Measurements from ENCODE around the gene CTNNA1. TPM values are rescaled to one million over a fixed set of nuclear protein-coding genes. Genes with fewer than 3 reads are reported as not detected.

Gene CTNNA1
- total RNA-seq, 1 experiment from 2014 or later = 392 TPM

GRCh38 chr5:138819081-138819480, 65.9 kb downstream of the CTNNA1 start:
- H3K36me3 Mint-ChIP-seq (ENCODE audit: insufficient read depth, unreplicated experiment) = peaks cover 53% of the 10 kb centered on the region
- ChIA-PET CTCF (no interaction called here), POLR2A (no interaction called here)
- H3K4me1 Mint-ChIP-seq (ENCODE audit: low read depth, unreplicated experiment) = peaks cover 36% of the 10 kb centered on the region
- intact Hi-C loops (cut with micrococcal nuclease; ENCODE audit: unreplicated experiment) = no loop called here
- H3K9me3 Mint-ChIP-seq (ENCODE audit: unreplicated experiment) = no peaks in the 10 kb centered on the region
- no peak overlapping the region for H3K4me3 Mint-ChIP-seq (ENCODE audit: unreplicated experiment)
- TF ChIP-seq, protein P1, sequence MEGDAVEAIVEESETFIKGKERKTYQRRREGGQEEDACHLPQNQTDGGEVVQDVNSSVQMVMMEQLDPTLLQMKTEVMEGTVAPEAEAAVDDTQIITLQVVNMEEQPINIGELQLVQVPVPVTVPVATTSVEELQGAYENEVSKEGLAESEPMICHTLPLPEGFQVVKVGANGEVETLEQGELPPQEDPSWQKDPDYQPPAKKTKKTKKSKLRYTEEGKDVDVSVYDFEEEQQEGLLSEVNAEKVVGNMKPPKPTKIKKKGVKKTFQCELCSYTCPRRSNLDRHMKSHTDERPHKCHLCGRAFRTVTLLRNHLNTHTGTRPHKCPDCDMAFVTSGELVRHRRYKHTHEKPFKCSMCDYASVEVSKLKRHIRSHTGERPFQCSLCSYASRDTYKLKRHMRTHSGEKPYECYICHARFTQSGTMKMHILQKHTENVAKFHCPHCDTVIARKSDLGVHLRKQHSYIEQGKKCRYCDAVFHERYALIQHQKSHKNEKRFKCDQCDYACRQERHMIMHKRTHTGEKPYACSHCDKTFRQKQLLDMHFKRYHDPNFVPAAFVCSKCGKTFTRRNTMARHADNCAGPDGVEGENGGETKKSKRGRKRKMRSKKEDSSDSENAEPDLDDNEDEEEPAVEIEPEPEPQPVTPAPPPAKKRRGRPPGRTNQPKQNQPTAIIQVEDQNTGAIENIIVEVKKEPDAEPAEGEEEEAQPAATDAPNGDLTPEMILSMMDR (IDR thresholded peaks at IDR 0.05; ENCODE audit: insufficient read depth in 1 of 2, low read depth in 1 of 2, low read length in 1 of 2, severe bottlenecking in 1 of 2, unreplicated experiment in 1 of 2) = no peak
- no TSS peak for BruUV-seq (replicated peaks)
- H3K9me3 ChIP-seq = no peaks in the 10 kb centered on the region
- no peaks in the 10 kb centered on the region for H3K27me3 ChIP-seq (replicated peaks; ENCODE audit: control insufficient read depth, insufficient read depth, low read length)
- no peak overlapping the region for H3K4me3 ChIP-seq (ENCODE audit: low read depth, low read length)
- H3K36me3 ChIP-seq (ENCODE audit: control insufficient read depth, insufficient read depth, low read length) = peaks cover 1% of the 10 kb centered on the region
- no peaks in the 10 kb centered on the region for H3K27me3 Mint-ChIP-seq (ENCODE audit: insufficient read depth, unreplicated experiment)
- peaks cover 12% of the 10 kb centered on the region for H3K4me1 ChIP-seq
- no peak overlapping the region for H3K27ac Mint-ChIP-seq (ENCODE audit: unreplicated experiment)
- no peak for DNase-seq

DNA sequence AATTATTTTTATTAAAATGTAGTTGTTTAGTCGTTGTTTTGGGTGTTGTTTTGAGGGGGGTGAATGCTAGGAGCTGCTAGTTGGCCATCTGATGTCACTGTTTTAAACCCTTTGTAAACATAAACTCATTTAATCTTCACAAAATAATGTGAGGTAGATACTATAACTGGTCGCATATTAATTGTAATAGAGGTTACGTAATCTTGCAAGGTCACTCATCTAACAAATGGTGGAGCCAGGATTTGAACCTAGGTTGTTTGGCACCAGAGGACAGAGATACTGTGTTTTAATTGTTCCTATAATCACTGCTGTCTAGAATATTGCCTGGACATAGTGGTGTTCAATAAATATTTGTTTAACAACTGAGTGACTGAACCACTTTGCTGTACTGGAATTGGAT, 67.5 kb downstream of the CTNNA1 start:
- TF ChIP-seq, protein P1 (IDR thresholded peaks at IDR 0.05; ENCODE audit: insufficient read depth in 1 of 2, low read depth in 1 of 2, low read length in 1 of 2, severe bottlenecking in 1 of 2, unreplicated experiment in 1 of 2) = no peak
- no peak for DNase-seq
- ChIA-PET CTCF (no interaction called here), POLR2A (no interaction called here)
- no peak overlapping the region for H3K4me3 Mint-ChIP-seq (ENCODE audit: unreplicated experiment)
- intact Hi-C loops (cut with micrococcal nuclease; ENCODE audit: unreplicated experiment) = no loop called here
- peaks cover 34% of the 10 kb centered on the region for H3K4me1 Mint-ChIP-seq (ENCODE audit: low read depth, unreplicated experiment)
- H3K27ac Mint-ChIP-seq (ENCODE audit: unreplicated experiment) = no peak overlapping the region
- no TSS peak for BruUV-seq (replicated peaks)
- no peak overlapping the region for H3K4me3 ChIP-seq (ENCODE audit: low read depth, low read length)
- H3K27me3 Mint-ChIP-seq (ENCODE audit: insufficient read depth, unreplicated experiment) = no peaks in the 10 kb centered on the region
- no peaks in the 10 kb centered on the region for H3K9me3 ChIP-seq
- peaks cover 12% of the 10 kb centered on the region for H3K4me1 ChIP-seq
- H3K9me3 Mint-ChIP-seq (ENCODE audit: unreplicated experiment) = no peaks in the 10 kb centered on the region
- H3K27me3 ChIP-seq (replicated peaks; ENCODE audit: control insufficient read depth, insufficient read depth, low read length) = no peaks in the 10 kb centered on the region
- peaks cover 1% of the 10 kb centered on the region for H3K36me3 ChIP-seq (ENCODE audit: control insufficient read depth, insufficient read depth, low read length)
- H3K36me3 Mint-ChIP-seq (ENCODE audit: insufficient read depth, unreplicated experiment) = peaks cover 51% of the 10 kb centered on the region

DNA sequence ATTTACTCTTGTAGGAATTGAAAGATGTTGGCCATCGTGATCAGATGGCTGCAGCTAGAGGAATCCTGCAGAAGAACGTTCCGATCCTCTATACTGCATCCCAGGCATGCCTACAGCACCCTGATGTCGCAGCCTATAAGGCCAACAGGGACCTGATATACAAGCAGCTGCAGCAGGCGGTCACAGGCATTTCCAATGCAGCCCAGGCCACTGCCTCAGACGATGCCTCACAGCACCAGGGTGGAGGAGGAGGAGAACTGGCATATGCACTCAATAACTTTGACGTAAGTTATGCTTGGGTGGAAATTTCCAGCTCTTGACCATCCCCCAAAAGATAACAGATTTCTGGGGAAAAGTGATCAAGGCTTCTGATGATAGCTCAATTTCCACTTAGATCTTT, 71.3 kb downstream of the CTNNA1 start:
- peaks cover 51% of the 10 kb centered on the region for H3K36me3 Mint-ChIP-seq (ENCODE audit: insufficient read depth, unreplicated experiment)
- POLR2A ChIA-PET = no interaction called here
- intact Hi-C loops (cut with micrococcal nuclease; ENCODE audit: unreplicated experiment) = no loop called here

More for the DNA sequence above, 71.3 kb downstream of the CTNNA1 start:
- TF ChIP-seq, protein P1 (IDR thresholded peaks at IDR 0.05; ENCODE audit: insufficient read depth in 1 of 2, low read depth in 1 of 2, low read length in 1 of 2, severe bottlenecking in 1 of 2, unreplicated experiment in 1 of 2) = no peak
- CTCF ChIA-PET = interaction anchor here (0.6 to 1.2 kb wide), 5 partner anchors 20 to 438 kb away, joined by 3 to 5 read pairs (median 4); no protein-coding TSS in a partner anchor
- BruUV-seq (replicated peaks) = no TSS peak
- no peaks in the 10 kb centered on the region for H3K27me3 Mint-ChIP-seq (ENCODE audit: insufficient read depth, unreplicated experiment)
- DNase-seq = no peak
- H3K4me1 Mint-ChIP-seq (ENCODE audit: low read depth, unreplicated experiment) = peaks cover 21% of the 10 kb centered on the region
- Histone ChIP-seq H3K4me3 (ENCODE audit: low read depth, low read length) (no peak overlapping the region), H3K9me3 (no peaks in the 10 kb centered on the region), H3K4me1 (peaks cover 9% of the 10 kb centered on the region), H3K36me3 (ENCODE audit: control insufficient read depth, insufficient read depth, low read length) (peaks cover 3% of the 10 kb centered on the region), H3K27me3 (replicated peaks; ENCODE audit: control insufficient read depth, insufficient read depth, low read length) (no peaks in the 10 kb centered on the region)
- H3K9me3 Mint-ChIP-seq (ENCODE audit: unreplicated experiment) = no peaks in the 10 kb centered on the region
- no peak overlapping the region for H3K4me3 Mint-ChIP-seq (ENCODE audit: unreplicated experiment)
- no peak overlapping the region for H3K27ac Mint-ChIP-seq (ENCODE audit: unreplicated experiment)
